Stimulated activated CD4-positive, alpha-beta T cell treated with anti-CD3 and anti-CD28 coated beads, Interleukin-15, amount 100 ng/mL, for 1 hour (primary cell): ENCODE results near the gene IMMP2L.
"Not testable (repeated sequence)": the region's sequence is repeated elsewhere in the genome, so short reads cannot be mapped to it uniquely, and the experiment has no call there.

Experiments
- DNase-seq, 2 donors: peaks; one replicate each; pipeline ENCODE4 v3.0.0-alpha.2; 2020; ENCODE audit warnings: low read depth in 1 of 2, low spot score in 1 of 2

Gene IMMP2L

DNA sequence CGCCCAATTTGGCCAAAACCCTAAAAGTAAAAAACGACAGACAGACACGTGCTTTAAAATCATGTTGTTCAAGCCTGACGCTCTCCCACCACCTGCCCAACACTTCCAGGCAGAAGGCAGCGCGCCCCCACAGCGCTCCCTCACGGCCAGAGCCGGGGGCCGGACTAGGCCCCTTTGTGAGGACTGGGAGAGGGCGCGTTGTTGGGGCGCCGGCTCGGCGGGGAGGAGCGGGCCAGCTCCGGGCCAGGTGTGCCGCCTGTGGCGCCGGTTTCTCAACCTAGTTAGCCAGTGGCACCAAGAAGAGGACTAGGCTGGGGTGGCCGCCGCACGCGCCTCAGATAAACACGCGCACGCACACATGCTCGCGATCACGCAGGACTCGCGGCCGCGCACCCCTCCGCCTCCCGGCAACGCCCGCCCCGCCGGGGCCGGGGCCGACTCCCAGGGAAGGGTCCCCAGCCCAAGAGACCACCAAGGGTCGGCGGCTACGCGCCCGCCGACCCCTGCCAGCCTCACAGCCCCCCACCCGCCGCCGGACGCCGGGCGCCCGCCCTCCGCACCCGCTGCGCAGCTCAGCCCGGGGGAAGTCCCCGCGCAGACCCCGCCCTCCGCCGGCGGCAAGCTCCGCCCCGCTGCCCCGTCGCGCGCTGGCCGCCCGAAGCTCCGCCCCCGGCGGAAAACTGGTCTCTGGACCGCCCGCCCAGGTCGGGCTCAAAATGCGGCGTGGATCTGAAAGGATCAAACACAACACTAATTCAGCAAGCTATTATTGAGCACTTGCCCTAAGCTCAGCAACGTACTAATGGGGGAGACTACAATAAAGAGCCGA, at the start of gene IMMP2L:
Gene IMMP2L, minus strand, starts transcription at position 589 of the 829 bp plus-strand sequence.
- DNase-seq, result peak; percentile 86 to 92

- not testable (repeated sequence) for DNase-seq
Measured at GRCh38 chr7:111609483-111610254, 47.4 kb upstream of the IMMP2L start.

- no peak for DNase-seq
Measured at GRCh38 chr7:111607621-111608020, 45.3 kb upstream of the IMMP2L start.

GRCh38 chr7:111605246-111605645, 43.0 kb upstream of the IMMP2L start:
- DNase-seq, result no peak

DNA sequence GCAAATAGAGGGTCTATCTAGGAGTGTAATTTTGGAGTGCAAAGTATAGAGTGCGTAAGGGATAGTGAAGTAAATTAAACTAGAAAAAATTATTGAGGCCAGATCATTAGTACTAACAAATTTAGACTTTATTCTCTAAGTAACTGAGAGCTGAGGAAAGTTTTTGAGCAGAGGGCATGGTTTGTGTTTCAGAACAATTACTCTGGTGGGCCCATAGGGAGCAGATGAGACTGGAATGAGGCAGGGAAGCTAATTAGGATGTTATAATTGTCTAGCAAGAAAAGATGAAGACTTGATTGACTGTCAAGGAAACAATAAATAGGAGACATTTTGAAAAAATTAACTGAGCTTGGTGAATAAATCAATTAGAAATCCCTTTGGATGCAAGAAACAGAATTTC, 37.8 kb upstream of the IMMP2L start:
- DNase-seq, result no peak

DNA sequence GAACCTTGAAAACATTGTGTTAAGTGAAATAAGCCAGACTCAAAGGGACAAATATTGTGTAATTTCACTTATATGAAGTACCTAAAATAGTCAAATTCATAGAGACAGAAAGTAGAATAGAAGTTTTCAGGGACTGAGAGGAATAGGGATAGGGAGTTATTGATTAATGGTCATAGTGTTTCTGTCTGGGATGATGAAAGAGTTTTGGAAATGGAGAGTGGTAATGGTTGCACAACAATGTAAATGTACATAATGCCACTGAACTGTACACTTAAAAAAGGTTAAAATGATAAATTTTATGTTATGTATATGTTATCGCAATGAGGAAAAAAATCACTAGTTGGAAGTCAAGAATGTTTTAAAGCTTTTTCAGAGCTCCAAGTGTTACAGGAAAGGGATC, 33.5 kb upstream of the IMMP2L start:
- DNase-seq, result no peak

GRCh38 chr7:111594602-111595001, 32.3 kb upstream of the IMMP2L start:
- no peak for DNase-seq

- DNase-seq, result no peak
Measured at GRCh38 chr7:111593343-111593742, 31.1 kb upstream of the IMMP2L start.

GRCh38 chr7:111588065-111588433, 25.8 kb upstream of the IMMP2L start:
- DNase-seq, result no peak

DNA sequence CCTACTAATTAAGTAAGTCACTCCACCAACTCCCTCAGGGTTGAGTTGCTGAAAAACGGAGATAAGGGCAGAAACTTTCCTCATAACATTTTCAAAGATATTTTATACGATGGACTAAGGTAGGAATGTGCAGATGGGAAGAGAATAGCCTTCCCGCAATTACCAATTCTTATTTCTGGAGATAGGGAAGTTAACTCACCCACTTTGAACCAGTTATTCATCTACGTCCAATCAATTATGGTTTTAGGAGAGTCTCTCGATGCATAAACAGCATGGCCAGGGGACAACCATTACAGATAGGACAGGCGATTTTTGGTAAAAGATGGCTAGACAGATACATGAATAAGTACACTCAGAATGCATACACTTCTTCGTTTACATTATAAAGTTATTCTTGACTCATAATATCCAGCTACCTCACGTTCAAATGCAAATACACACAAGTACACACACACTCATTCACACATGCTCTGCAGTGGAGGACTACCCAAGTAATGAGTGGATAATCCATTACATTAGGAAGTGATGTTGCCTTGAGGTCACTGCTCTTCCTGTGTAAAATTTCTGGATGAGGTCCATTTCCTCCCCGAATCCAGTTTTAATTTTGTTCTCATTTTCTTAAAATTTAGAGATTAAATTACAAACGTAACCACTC, 25.2 kb upstream of the IMMP2L start:
- DNase-seq, result no peak

DNA sequence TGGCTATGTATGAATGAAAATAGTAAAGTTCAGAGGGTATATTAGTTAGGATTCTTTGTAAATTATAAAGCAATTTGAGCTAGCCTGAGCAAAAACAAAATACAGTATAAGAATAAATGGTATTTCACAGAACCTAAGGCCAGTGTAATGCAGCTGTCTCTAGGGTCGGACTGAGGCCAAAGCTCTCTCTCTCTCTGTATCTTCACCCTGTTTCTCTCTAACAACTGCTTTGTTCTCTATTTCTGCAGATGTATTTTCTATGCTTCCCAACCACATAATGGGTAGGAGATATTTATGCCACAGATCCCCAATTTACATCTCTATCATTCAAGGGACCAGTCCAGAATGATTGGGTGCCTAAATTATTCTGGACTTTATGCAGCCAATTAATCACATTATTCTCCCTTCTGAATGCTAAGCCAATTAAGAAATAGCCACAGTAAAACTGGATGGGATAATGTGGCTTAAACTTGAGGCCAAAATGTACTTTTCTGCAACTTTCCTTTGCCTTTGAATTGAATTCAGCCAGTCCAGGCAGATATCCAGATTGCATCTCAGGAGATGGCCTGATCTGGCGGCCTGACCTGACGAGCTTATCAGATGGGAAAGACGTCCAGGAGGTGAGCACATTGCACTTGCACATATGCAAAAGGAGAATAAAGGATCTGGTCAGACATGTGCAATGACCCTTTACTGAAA, 24.6 kb upstream of the IMMP2L start:
- no peak for DNase-seq

GRCh38 chr7:111581784-111582488, 19.6 kb upstream of the IMMP2L start:
- DNase-seq, result not testable (repeated sequence)

DNA sequence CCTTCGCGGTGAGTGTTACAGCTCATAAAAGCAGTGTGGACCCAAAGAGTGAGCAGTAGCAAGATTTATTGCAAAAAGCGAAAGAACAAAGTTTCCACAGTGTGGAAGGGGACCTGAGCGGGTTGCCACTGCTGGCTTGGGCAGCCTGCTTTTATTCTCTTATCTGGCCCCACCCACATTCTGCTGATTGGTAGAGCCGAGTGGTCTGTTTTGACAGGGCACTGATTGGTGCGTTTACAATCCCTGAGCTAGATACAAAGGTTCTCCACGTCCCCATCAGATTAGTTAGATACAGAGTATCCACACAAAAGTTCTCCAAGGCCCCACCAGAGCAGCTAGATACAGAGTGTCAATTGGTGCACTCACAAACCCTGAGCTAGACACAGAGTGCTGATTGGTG, 18.9 kb upstream of the IMMP2L start:
- not testable (repeated sequence) for DNase-seq

DNA sequence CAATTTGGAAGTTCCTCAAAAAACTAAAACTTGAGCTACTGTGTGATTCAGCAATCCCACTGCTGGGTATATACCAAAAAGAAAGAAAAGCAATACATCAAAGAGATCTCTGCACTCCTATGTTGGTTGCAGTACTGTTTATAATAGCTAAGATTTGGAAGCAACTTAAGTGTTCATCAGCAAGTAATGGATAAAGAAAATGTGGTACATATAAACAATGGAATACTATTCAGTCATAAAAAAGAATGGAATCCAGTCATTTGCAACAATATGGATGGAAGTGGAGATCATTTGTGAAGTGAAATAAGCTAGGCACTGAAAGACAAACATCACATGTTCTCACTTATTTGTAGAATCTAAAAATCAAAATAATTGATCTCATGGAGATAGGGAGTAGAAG, 16.5 kb upstream of the IMMP2L start:
- no peak for DNase-seq

DNA sequence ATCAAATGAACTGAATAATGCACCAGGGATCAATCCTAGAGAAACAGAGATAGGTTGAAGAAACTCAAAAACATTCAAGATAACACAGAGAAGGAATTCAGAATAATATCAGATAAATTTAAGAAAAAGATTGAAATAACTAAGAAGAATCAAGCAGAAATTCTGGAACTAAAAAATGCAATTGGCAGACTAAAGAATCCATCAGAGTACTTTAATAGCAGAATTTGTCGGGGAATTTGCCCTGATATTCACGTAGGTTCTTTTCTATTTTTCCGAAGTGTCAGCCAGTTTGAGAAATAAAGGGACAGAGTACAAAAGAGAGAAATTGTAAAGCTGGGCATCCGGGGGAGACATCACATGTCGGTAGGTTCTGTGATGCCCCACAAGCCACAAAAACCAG, 9.4 kb upstream of the IMMP2L start:
- no peak for DNase-seq

- DNase-seq, result no peak
Measured at GRCh38 chr7:111568870-111569462, 6.7 kb upstream of the IMMP2L start.

GRCh38 chr7:111568419-111568818, 6.1 kb upstream of the IMMP2L start:
- no peak for DNase-seq

DNA sequence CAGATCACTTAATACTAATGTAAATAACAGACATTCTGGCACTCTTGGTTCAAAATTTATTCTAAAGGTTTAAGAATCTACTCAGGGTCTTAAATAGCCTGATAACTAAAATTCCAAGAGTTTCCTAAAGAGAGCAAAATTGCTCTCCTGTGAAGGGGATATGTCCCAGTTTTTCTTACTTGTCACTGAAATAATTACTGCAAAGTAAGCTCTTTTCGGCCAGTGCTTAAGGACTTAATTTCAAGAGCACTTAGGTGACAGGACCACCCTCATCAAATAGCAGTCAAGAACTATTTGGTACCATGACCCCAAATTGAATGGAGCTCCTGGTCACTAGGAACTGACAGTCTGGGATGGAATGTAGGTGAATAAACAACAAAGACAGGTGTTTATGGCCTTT, 1.8 kb upstream of the IMMP2L start:
- DNase-seq, result no peak

- no peak for DNase-seq
Measured at GRCh38 chr7:111561654-111561903, 713 bp downstream of the IMMP2L start.

GRCh38 chr7:111560773-111561653, 1.3 kb downstream of the IMMP2L start:
- no peak for DNase-seq
